HepG2 (cell line): ENCODE data around the gene CEBPA. TPM values are rescaled to one million over a fixed set of nuclear protein-coding genes. Genes with fewer than 3 reads are reported as not detected.

ENCODE experiments used
- CC2D1A ChIP-seq: sonication (generic); formaldehyde crosslinking; IDR thresholded peaks from 2 replicates; pipeline ENCODE4 v1.8.1; 2023; ENCODE audit warnings: mild to moderate bottlenecking, missing genetic modification reagents
- CHD4 ChIP-seq: fragments of 200-600 bp; sonication (generic); IDR thresholded peaks from 2 replicates; pipeline ENCODE4 v1.7.0; 2017; ENCODE audit warnings: mild to moderate bottlenecking, low read length, borderline replicate concordance
- EHMT2 ChIP-seq: fragments of 200-600 bp; sonication (generic); IDR thresholded peaks from 2 replicates; pipeline ENCODE4 v1.7.0; 2017; ENCODE audit warnings: antibody characterized with exemption, low read depth, low read length, borderline replicate concordance
- KDM2A ChIP-seq: sonication (generic); formaldehyde crosslinking; IDR thresholded peaks from 2 replicates; pipeline ENCODE4 v1.4.0; 2020; ENCODE audit warnings: low read depth, missing genetic modification reagents, borderline replicate concordance
- KDM6A ChIP-seq: IDR thresholded peaks from 2 replicates; pipeline ENCODE4 v1.6.1; 2016; ENCODE audit warnings: low read depth
- KLF12 ChIP-seq: sonication (generic); formaldehyde crosslinking; IDR thresholded peaks from 2 replicates; pipeline ENCODE4 v1.4.0; 2020; ENCODE audit warnings: missing genetic modification reagents, borderline replicate concordance
- MTF1 ChIP-seq: sonication (generic); formaldehyde crosslinking; IDR thresholded peaks from 2 replicates; pipeline ENCODE4 v1.5.0; 2020; ENCODE audit warnings: missing genetic modification reagents
- PCBP2 ChIP-seq: fragments of 200-400 bp; formaldehyde crosslinking; optimal IDR thresholded peaks from 2 replicates; pipeline ENCODE3; 2018; ENCODE audit warnings: low read length, low read depth; ENCODE audit not compliant: poor library complexity, severe bottlenecking
- SRF ChIP-seq: IDR thresholded peaks from 2 replicates; pipeline ENCODE4 v1.6.1; 2011; ENCODE audit warnings: mild to moderate bottlenecking, low read depth, low read length, moderate library complexity
- ZBTB20 ChIP-seq: sonication (generic); formaldehyde crosslinking; IDR thresholded peaks from 2 replicates; pipeline ENCODE4 v1.8.1; 2023; ENCODE audit warnings: missing genetic modification reagents, low read depth, mild to moderate bottlenecking, borderline replicate concordance
- ZC3H13 ChIP-seq: sonication (generic); formaldehyde crosslinking; IDR thresholded peaks from 2 replicates; pipeline ENCODE4 v1.8.1; 2023; ENCODE audit warnings: mild to moderate bottlenecking, missing genetic modification reagents, moderate library complexity
- ZFP36 ChIP-seq: fragments of 150-350 bp; IDR thresholded peaks from 2 replicates; pipeline ENCODE4 v1.6.1; 2018; ENCODE audit warnings: borderline replicate concordance, low read length, low read depth; ENCODE audit not compliant: partially characterized antibody
- ZNF44 ChIP-seq: sonication (generic); formaldehyde crosslinking; IDR thresholded peaks from 2 replicates; pipeline ENCODE4 v1.5.1; 2020; ENCODE audit warnings: mild to moderate bottlenecking, missing genetic modification reagents
- ZNF552 ChIP-seq: sonication (generic); formaldehyde crosslinking; IDR thresholded peaks from 2 replicates; pipeline ENCODE4 v1.9.0; 2022; ENCODE audit warnings: missing genetic modification reagents, mild to moderate bottlenecking, borderline replicate concordance
- ZNF563 ChIP-seq: sonication (generic); formaldehyde crosslinking; IDR thresholded peaks from 2 replicates; pipeline ENCODE4 v1.8.0; 2022; ENCODE audit warnings: mild to moderate bottlenecking, moderate library complexity, missing genetic modification reagents
- ZNF687 ChIP-seq: sonication (generic); formaldehyde crosslinking; IDR thresholded peaks from 2 replicates; pipeline ENCODE4 v1.5.1; 2020; ENCODE audit warnings: mild to moderate bottlenecking, missing genetic modification reagents, moderate library complexity
- polyA plus RNA-seq, 8 experiments: library from polyadenylated mRNA; depleted of rRNA in 3 of 8; stranded (reverse) in 7 of 8; unstranded in 1 of 8; fragments of >200 nt; fragmentation: Illumina TruSeq in 4 of 8; extraction: Trizol in 4 of 8; gene quantifications; 2 replicates each; pipeline versions ENCODE4 v1.2.1 to v1.2.3, GENCODE V29; 2011 to 2016; ENCODE audit warnings: low read depth in 4 of 8, missing spikeins in 1 of 8, mixed read lengths in 1 of 8; ENCODE audit not compliant: insufficient read depth in 1 of 8
- total RNA-seq, 5 experiments: library from RNA; depleted of rRNA; stranded (reverse); fragments of >200 nt; fragmentation: Illumina TruSeq; extraction: Trizol; gene quantifications; 2 replicates each; pipeline ENCODE4 v1.2.3, GENCODE V29; 2016; ENCODE audit warnings: low read depth in 1 of 5
- TF ChIP-seq, protein P1 (sequence below): IDR thresholded peaks from 2 replicates; pipeline ENCODE4 v1.6.1; 2016; ENCODE audit warnings: low read depth, missing genetic modification reagents, missing compliant biosample characterization

CEBPA gene
- total and polyA plus RNA-seq, 2 of the 13 experiments (the other 11 are each of a cell fraction or from before 2014, with no cell fraction given), result 24.8 to 103 TPM

DNA sequence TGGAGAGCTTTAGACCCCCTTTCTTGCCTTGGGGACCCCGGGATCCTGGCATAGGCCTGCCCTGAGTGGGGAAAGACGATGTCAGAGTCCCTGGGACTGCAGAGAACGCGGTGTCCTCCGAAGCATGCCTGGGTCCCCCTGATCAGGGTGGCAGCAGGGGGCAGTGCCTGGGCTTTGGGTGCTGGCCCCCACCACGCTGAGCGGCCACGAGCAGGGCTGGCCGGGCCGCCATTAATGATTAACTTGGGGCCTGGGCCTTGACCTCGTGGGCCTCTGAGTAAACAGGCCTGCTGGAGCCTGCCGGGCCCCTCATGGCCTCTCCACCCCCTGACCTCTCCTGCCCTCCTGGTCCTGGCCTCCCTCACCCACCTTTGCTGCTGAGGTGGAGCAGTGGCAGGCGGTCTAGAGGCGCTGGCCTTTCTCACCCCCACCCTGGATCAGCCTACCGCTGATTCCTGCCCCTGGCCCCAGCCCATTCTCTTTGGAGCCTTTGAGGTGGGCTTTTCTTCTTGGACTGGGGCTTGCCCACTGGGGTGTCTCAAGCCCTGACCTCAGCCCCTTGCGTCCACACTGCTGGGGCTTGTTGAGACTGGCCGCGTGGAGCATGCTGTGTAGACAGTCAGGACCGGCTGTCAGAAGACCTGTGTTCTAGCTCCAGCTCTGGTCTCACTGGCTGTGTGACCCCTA lies 26.3 kb downstream of the CEBPA start (continued):
- TF ChIP-seq, protein P1, sequence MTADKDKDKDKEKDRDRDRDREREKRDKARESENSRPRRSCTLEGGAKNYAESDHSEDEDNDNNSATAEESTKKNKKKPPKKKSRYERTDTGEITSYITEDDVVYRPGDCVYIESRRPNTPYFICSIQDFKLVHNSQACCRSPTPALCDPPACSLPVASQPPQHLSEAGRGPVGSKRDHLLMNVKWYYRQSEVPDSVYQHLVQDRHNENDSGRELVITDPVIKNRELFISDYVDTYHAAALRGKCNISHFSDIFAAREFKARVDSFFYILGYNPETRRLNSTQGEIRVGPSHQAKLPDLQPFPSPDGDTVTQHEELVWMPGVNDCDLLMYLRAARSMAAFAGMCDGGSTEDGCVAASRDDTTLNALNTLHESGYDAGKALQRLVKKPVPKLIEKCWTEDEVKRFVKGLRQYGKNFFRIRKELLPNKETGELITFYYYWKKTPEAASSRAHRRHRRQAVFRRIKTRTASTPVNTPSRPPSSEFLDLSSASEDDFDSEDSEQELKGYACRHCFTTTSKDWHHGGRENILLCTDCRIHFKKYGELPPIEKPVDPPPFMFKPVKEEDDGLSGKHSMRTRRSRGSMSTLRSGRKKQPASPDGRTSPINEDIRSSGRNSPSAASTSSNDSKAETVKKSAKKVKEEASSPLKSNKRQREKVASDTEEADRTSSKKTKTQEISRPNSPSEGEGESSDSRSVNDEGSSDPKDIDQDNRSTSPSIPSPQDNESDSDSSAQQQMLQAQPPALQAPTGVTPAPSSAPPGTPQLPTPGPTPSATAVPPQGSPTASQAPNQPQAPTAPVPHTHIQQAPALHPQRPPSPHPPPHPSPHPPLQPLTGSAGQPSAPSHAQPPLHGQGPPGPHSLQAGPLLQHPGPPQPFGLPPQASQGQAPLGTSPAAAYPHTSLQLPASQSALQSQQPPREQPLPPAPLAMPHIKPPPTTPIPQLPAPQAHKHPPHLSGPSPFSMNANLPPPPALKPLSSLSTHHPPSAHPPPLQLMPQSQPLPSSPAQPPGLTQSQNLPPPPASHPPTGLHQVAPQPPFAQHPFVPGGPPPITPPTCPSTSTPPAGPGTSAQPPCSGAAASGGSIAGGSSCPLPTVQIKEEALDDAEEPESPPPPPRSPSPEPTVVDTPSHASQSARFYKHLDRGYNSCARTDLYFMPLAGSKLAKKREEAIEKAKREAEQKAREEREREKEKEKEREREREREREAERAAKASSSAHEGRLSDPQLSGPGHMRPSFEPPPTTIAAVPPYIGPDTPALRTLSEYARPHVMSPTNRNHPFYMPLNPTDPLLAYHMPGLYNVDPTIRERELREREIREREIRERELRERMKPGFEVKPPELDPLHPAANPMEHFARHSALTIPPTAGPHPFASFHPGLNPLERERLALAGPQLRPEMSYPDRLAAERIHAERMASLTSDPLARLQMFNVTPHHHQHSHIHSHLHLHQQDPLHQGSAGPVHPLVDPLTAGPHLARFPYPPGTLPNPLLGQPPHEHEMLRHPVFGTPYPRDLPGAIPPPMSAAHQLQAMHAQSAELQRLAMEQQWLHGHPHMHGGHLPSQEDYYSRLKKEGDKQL (CRISPR knock-in tag), result peak; percentile 96
- peak; percentile 100 for TF ChIP-seq KDM6A (CRISPR knock-in tag)
- TF ChIP-seq ZNF563 (CRISPR knock-in tag), result peak; percentile 49; the same call in 1 of the 2 replicates
- peak; percentile 91; the same call in 1 of the 2 replicates for TF ChIP-seq ZC3H13 (CRISPR knock-in tag)
- TF ChIP-seq ZFP36, result no peak
- TF ChIP-seq ZBTB20 (CRISPR knock-in tag), result peak; percentile 84; the same call in 1 of the 2 replicates
- peak; percentile 85 for TF ChIP-seq CHD4
- TF ChIP-seq ZNF44 (CRISPR knock-in tag), result 0 out of 2 replicates have a peak, but pooled peaks have one; percentile 14
- TF ChIP-seq KLF12, result no peak
- no peak for TF ChIP-seq MTF1
- peak; percentile 72; the same call in 1 of the 2 replicates for TF ChIP-seq KDM2A (CRISPR knock-in tag)
- no peak for TF ChIP-seq CC2D1A (CRISPR knock-in tag)
- TF ChIP-seq PCBP2, result no peak
- peak; percentile 98 for TF ChIP-seq ZNF687 (CRISPR knock-in tag)
- no peak for TF ChIP-seq SRF
- TF ChIP-seq EHMT2, result no peak
- TF ChIP-seq ZNF552 (CRISPR knock-in tag), result peak; percentile 56; the same call in 1 of the 2 replicates
